GM12801 (cell line): ENCODE measurements around the gene CENPC.

Experiments used
- TF ChIP-seq, protein P1 (sequence below): IDR thresholded peaks from one replicate; pipeline ENCODE4 v1.5.1; 2011; ENCODE audit warnings: control low read depth; ENCODE audit not compliant: insufficient read length; ENCODE audit errors: extremely low read depth

Gene CENPC

DNA sequence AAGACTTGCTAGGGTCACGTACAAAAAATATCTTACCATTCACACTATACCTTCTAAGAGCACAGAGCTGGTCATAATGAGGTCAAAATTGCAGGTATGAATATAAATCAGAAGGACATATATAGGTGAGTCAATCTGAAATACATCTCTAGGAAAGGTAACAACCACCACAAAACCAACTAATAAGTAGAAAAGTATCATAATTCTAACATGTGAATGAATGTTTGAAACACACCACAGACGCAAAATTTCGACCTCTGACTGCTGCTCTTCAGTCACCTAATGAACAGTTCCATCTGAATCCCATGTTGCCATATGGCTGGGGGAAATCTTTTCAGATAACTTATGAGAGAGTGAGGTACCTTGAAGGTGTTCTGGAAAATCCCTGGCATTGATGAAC lies 35.3 kb upstream of the CENPC start:
- TF ChIP-seq, protein P1, sequence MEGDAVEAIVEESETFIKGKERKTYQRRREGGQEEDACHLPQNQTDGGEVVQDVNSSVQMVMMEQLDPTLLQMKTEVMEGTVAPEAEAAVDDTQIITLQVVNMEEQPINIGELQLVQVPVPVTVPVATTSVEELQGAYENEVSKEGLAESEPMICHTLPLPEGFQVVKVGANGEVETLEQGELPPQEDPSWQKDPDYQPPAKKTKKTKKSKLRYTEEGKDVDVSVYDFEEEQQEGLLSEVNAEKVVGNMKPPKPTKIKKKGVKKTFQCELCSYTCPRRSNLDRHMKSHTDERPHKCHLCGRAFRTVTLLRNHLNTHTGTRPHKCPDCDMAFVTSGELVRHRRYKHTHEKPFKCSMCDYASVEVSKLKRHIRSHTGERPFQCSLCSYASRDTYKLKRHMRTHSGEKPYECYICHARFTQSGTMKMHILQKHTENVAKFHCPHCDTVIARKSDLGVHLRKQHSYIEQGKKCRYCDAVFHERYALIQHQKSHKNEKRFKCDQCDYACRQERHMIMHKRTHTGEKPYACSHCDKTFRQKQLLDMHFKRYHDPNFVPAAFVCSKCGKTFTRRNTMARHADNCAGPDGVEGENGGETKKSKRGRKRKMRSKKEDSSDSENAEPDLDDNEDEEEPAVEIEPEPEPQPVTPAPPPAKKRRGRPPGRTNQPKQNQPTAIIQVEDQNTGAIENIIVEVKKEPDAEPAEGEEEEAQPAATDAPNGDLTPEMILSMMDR, result no peak

DNA sequence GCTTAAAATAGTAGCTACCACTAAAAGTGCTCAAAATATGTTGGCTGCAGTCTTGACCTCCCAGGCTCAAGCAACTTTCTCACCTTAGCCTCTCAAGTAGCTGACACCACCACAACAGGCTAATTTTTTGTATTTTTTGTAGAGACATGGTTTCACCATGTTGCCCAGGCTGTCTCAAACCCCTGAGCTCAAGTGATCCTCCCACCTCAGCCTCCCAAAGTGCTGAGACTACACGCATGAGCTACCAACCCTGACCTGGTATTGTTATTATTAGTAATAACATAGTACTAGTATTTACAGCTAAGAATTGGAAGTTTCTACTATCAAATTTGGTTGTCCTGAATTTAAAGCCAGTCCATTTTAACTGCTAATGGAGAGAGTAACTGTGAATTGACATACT lies 31.2 kb upstream of the CENPC start:
- TF ChIP-seq, protein P1, result no peak

DNA sequence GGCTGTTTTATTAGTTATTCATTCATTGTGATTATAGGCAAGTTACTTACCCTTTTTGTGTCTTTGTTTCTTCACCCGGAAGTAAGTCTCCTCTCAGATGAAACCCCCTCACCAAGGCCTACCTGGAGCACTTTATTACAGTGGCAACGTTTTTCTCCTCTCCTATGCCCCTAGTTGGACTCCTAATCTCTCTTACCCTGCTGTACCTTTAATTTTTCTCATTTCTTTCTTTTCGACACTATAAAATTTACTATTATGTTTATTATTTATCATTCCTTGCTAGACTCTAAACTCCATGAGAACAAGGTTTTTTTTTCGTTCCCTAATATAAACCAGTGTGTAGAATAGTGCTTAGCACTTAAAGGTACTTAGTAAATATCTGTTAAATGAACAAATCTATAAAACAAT lies 30.8 kb upstream of the CENPC start:
- TF ChIP-seq, protein P1, result no peak

DNA sequence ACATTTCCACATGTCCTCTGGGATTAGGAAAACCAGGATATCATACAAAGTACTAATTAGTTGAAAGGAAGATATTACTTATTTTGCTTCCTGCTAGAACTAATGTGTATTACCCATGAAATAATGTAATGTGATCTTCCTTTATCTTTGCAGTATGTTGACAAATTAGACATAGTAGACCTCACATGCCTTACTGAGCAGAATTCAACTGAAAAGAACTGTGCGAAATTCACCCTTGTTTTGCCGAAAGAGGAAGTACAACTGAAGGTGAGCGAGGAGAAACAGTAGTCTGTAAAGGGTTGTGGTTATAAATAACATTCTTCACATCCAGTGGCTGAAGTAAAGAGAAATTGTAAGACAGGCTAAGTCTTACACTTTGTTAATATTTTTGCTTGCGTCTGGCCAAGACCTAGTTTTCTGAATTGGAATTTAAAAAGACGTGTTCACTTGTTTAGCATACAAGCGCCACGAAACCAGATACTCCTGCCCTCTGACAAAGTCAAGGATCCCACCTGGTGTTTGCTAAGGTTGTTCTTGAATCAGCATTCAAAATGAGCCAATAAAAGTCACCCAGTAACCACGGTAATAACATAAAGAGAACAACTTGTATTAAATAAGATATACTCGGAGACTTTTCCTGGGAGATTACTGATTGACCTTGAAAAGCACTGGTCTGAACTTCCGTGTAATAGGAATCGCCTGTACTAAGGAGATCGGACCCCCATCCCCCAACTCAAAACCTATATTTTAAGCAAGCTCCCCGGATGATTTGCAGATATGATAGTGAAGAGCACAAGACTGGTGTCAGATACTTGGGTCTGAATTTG lies 30.1 kb upstream of the CENPC start:
- TF ChIP-seq, protein P1, result no peak

DNA sequence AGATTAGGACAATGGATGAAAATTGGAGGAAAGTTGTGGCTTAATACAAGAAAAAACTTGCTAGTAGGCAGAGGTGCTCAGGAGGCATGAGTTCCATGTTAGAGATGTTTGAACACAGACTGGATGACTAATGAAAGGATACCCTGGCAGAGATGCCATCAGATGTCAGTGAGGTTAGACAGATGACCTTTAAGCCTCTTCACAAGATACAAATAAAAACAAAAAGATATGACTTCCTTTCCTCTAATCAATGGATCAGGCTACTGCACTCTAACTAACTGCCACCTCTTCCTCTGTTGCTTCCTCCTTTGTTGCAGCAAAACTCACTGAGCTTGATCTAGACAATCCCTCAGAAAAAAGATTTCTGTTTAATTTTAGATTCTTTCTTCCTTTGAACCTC lies 27.9 kb upstream of the CENPC start:
- TF ChIP-seq, protein P1, result no peak

DNA sequence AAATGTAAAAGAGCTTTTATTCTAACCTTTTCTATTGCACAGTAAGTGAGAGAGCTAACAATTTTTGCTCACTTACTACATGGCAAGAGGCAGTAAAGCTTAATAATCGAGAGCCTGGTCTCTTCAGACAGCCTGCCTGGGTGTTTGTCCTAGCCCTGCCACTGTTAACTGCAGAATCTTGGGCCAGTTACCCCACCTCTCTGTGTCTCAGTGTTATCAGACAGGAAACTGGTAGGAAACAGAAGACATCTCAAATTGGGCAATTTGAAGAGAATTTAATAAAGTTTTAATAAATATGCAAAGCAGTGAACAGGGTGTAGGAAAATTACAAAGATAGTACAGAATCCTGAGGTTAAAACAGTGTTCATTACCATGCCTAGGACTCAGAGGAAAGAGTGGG lies 26.7 kb upstream of the CENPC start:
- TF ChIP-seq, protein P1, result no peak

DNA sequence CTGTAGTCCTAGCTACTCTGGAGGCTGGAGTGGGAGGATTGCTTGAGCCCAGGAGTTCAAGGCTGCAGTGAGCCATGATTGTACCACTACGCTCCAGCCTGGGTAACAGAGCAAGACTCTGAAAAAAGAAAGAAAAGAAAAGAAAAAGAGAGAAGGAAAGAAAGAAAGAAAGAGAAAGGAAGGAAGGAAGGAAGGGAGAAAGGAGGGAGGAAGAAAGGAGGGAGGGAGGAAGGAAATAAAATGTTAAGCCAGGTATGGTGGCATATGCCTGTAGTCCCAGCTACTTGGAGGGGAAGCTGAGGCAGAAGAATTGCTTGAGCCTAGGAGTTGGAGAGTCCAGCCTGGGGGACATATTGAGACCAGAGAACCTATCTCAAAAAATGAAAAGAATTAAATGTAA lies 25.2 kb upstream of the CENPC start:
- TF ChIP-seq, protein P1, result no peak

DNA sequence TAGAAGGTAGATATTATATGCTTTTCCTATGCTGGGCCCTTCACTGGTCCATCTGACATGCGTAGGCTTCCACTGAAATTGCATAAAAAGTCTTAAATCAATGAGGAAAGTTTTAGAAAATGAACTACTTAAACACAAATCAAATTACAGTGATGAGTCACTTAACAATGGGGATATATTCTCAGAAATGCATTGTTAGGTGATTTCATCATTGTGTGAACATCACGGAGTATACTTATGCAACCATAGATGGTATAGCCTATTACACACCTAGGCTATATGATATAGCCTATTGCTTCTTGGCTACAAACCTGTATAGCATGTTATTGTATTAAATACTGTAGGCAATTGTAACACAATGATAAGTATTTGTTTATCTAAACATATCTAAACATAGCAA lies 23.5 kb upstream of the CENPC start:
- TF ChIP-seq, protein P1, result no peak
